ENCODE data around the gene NT5M.

- TF ChIP-seq MAX (CRISPR knock-in tag; IDR thresholded peaks at IDR 0.05) = no peak
- TF ChIP-seq RFX5 (IDR thresholded peaks at IDR 0.05; ENCODE audit: low read depth, low read length) = no peak
- TF ChIP-seq EP300 (IDR thresholded peaks at IDR 0.05; ENCODE audit: low read length) = no peak
- no peak for TF ChIP-seq MAFK (IDR thresholded peaks at IDR 0.05; ENCODE audit: low read length)
- TF ChIP-seq KAT2B (IDR thresholded peaks at IDR 0.05; ENCODE audit: low read depth, low read length) = no peak
Measured at GRCh38 chr17:17313350-17313991, 10.3 kb downstream of the NT5M start.

Data from K562 (cell line).